COLO668 (cell line): ENCODE data around the gene BTK.
"Not testable (repeated sequence)": the region's sequence is repeated elsewhere in the genome, so short reads cannot be mapped to it uniquely, and the experiment has no call there.

Source experiments
- DNase-seq: peaks from one replicate; lab custom pipeline; 2025; ENCODE audit not compliant: unreplicated experiment; lab: John Stamatoyannopoulos, UW

Gene BTK

GRCh38 chrX:101347859-101348451 is 38.0 kb downstream of the BTK start:
- DNase-seq: no peak

- DNase-seq: no peak
These were observed 48.2 kb downstream of the BTK start for GRCh38 chrX:101337776-101338271.

DNA sequence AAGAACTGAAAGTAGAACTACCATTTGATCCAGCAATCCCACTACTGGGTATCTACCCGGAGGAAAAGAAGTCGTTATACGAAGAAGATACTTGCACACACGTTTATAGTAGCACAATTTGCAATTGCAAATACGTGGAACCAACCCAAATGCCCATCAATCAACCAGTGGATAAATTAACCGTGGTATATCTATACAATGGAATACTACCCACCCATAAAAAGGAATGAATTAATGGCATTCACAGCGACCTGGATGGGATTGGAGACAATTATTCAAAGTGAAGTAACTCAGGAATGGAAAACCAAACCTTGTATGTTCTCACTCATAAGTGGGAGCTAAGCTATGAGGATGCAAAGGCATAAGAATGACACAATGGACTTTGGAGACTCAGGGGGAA is 51.7 kb downstream of the BTK start:
- not testable (repeated sequence) for DNase-seq

DNA sequence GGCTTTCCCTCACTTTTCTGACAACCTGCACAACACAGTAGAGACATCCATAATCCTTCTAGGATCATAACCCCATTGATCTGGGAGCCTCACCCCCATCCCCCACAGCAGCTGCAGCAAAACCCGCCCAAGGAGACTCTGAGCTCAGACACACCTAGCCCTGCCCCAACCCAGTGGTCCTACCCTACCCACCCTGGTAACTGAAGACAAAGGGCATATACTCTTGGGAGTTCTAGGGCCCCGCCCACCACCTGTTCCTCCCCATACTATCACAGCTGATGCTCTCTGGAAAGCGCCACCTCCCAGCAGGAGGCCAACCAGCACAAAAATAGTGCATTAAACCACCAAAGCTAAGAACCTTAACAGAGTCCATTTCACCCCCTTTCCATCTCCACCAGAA is 59.4 kb downstream of the BTK start:
- not testable (repeated sequence) for DNase-seq

- no peak for DNase-seq
These were observed 82.2 kb downstream of the BTK start for GRCh38 chrX:101303790-101304189.
